ENCODE data around the gene TTC39C.
"Not testable (repeated sequence)": the region's sequence is repeated elsewhere in the genome, so short reads cannot be mapped to it uniquely, and the experiment has no call there.

TTC39C gene

DNA sequence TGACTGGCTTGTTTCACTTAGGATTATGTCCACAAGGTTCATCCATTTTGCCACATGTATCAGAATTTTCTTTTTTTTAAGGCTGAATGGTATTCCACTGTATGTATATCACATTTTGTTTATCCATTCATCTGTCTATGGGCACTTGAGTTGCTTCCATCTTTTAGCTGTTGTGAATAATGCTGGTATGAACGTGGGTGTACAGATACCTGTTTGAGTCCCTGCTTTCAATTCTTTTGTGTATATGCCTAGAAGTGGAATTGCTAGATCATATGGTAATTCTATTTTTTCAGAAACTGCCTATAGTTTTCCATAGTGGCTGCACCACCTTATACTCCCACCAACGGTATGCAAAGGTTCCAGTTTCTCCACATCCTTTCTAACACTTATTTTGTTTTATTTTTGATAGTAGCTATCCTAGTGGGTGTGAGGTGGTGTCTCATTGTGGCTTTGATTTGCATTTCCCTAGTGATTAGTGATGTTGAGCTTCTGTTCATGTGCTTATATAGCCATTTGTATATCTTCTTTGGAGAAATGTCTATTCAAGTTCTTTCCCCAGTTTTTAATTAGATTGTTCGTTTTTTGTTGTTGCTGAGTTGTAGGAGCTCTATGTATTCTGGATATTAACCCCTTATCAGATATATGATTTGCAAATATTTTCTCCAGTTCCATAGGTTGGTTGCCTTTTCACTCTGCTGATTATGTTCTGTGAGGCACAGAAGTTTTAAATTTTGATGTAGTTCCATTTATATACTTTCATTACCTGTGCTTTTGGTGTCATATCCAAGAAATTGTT, 40.7 kb downstream of the TTC39C start:
- Histone ChIP-seq H3K27ac (ENCODE audit: low read length) (no peak overlapping the region), H3K4me1 (ENCODE audit: control insufficient read depth, insufficient read depth, low read length) (no peaks in the 10 kb centered on the region), H3K4me3 (ENCODE audit: low read length) (no peak overlapping the region), H3K9me3 (ENCODE audit: control insufficient read depth, insufficient read depth, low read length) (no peaks in the 10 kb centered on the region), H3K27me3 (ENCODE audit: control insufficient read depth, insufficient read depth, low read length) (no peaks in the 10 kb centered on the region), H3K36me3 (ENCODE audit: control insufficient read depth, insufficient read depth, low read length) (no peaks in the 10 kb centered on the region)
- no CpG with 5 or more reads among the region's 3 CpGs for WGBS (ENCODE audit: insufficient coverage, insufficient read length)
- no peak for DNase-seq (ENCODE audit: low read depth, low spot score)

- H3K27ac ChIP-seq (ENCODE audit: low read length), result no peak overlapping the region
- no peak overlapping the region for H3K4me3 ChIP-seq (ENCODE audit: low read length)
- WGBS (ENCODE audit: insufficient coverage, insufficient read length), result no CpG with 5 or more reads among the region's 2 CpGs
- DNase-seq (ENCODE audit: low read depth, low spot score), result no peak
- no peaks in the 10 kb centered on the region for H3K4me1 ChIP-seq (ENCODE audit: control insufficient read depth, insufficient read depth, low read length)
- H3K36me3 ChIP-seq (ENCODE audit: control insufficient read depth, insufficient read depth, low read length), result no peaks in the 10 kb centered on the region
- no peaks in the 10 kb centered on the region for H3K9me3 ChIP-seq (ENCODE audit: control insufficient read depth, insufficient read depth, low read length)
- no peaks in the 10 kb centered on the region for H3K27me3 ChIP-seq (ENCODE audit: control insufficient read depth, insufficient read depth, low read length)
Measured at GRCh38 chr18:24055878-24056277, 41.3 kb downstream of the TTC39C start.

GRCh38 chr18:24056506-24056905, 42.0 kb downstream of the TTC39C start:
- H3K27me3 ChIP-seq (ENCODE audit: control insufficient read depth, insufficient read depth, low read length), result no peaks in the 10 kb centered on the region
- no peaks in the 10 kb centered on the region for H3K4me1 ChIP-seq (ENCODE audit: control insufficient read depth, insufficient read depth, low read length)
- H3K9me3 ChIP-seq (ENCODE audit: control insufficient read depth, insufficient read depth, low read length), result no peaks in the 10 kb centered on the region
- H3K36me3 ChIP-seq (ENCODE audit: control insufficient read depth, insufficient read depth, low read length), result no peaks in the 10 kb centered on the region
- H3K4me3 ChIP-seq (ENCODE audit: low read length), result no peak overlapping the region
- no peak for DNase-seq (ENCODE audit: low read depth, low spot score)
- WGBS (ENCODE audit: insufficient coverage, insufficient read length), result no CpG with 5 or more reads among the region's 2 CpGs
- no peak overlapping the region for H3K27ac ChIP-seq (ENCODE audit: low read length)

GRCh38 chr18:24057804-24058203, 43.2 kb downstream of the TTC39C start:
- DNase-seq (ENCODE audit: low read depth, low spot score), result no peak
- no peaks in the 10 kb centered on the region for H3K9me3 ChIP-seq (ENCODE audit: control insufficient read depth, insufficient read depth, low read length)
- H3K4me3 ChIP-seq (ENCODE audit: low read length), result no peak overlapping the region
- H3K36me3 ChIP-seq (ENCODE audit: control insufficient read depth, insufficient read depth, low read length), result no peaks in the 10 kb centered on the region
- no peak overlapping the region for H3K27ac ChIP-seq (ENCODE audit: low read length)
- H3K4me1 ChIP-seq (ENCODE audit: control insufficient read depth, insufficient read depth, low read length), result no peaks in the 10 kb centered on the region
- no CpG with 5 or more reads among the region's 1 CpG for WGBS (ENCODE audit: insufficient coverage, insufficient read length)
- no peaks in the 10 kb centered on the region for H3K27me3 ChIP-seq (ENCODE audit: control insufficient read depth, insufficient read depth, low read length)

DNA sequence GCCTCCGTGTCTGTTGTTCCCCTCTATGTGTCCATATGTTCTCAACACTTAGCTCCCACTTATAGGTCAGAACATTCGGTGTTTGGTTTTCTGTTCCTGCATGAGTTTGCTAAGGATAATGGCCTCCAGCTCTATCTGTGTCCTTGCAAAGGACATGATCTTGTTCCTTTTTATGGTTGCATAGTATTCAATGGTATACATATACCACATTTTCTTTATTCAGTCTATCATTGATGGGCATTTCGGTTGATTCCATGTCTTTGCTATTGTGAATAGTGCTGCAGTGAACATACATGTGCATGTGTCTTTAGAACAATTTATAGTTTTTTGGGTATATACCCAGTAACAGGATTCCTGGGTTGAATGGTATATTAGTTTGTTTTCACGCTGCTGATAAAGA, 44.8 kb downstream of the TTC39C start:
- H3K27me3 ChIP-seq (ENCODE audit: control insufficient read depth, insufficient read depth, low read length); H3K27ac ChIP-seq (ENCODE audit: low read length); H3K36me3 ChIP-seq (ENCODE audit: control insufficient read depth, insufficient read depth, low read length); DNase-seq (ENCODE audit: low read depth, low spot score); H3K9me3 ChIP-seq (ENCODE audit: control insufficient read depth, insufficient read depth, low read length); H3K4me3 ChIP-seq (ENCODE audit: low read length); H3K4me1 ChIP-seq (ENCODE audit: control insufficient read depth, insufficient read depth, low read length): not testable (repeated sequence)
- no CpG with 5 or more reads among the region's 4 CpGs for WGBS (ENCODE audit: insufficient coverage, insufficient read length)

DNA sequence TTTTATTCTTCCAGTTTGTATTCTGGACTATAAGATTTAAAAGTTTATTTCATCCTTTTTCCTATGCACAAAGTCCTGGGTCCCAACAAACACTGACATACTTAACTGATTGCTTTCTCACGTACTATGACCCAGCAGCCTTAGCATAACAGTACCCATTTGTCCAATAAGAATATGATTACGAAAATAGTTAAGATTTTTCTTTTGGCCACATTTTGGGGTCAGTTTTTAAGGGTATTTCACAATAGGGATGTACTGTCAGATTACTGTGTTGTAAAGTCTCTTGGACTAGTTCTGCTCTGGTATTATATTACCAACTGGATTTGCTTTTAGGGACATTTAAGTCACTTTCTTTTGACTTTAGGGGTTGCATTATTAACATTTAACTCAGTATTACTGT, 46.1 kb downstream of the TTC39C start:
- H3K4me1 ChIP-seq (ENCODE audit: control insufficient read depth, insufficient read depth, low read length), result no peaks in the 10 kb centered on the region
- no peaks in the 10 kb centered on the region; the same call in 1 of the 2 replicates for H3K36me3 ChIP-seq (ENCODE audit: control insufficient read depth, insufficient read depth, low read length)
- no CpG with 5 or more reads among the region's 2 CpGs for WGBS (ENCODE audit: insufficient coverage, insufficient read length)

DNA sequence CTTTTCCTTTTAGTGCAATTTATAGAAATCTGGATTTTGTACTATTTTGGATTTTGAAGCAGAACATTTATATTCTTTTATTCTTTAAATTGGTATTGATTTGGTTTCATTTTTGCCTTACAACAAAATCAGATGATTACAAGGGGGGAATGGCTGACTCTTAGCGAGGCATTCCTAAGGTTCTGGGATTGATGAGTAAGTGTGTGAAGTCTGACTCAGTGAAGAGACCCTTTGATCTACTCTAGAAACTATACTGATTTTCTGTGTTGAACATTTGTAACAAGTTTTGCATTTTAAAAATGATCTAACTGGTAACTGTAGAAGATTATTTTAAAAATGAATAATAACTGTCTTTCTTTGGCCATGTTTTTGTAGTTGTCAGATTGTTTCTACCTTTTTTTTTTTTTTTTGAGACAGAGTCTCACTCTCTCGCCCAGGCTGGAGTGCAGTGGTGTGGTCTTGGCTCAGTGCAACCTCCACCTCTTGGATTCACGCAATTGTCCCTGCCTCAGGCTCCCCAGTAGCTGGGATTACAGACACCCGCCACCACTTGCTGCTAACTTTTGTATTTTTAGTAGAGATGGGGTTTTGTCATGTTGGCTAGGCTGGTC, 48.7 kb downstream of the TTC39C start:
- H3K36me3 ChIP-seq (ENCODE audit: control insufficient read depth, insufficient read depth, low read length), result no peaks in the 10 kb centered on the region; the same call in 1 of the 2 replicates
- H3K9me3 ChIP-seq (ENCODE audit: control insufficient read depth, insufficient read depth, low read length), result no peaks in the 10 kb centered on the region
- WGBS (ENCODE audit: insufficient coverage, insufficient read length), result no CpG with 5 or more reads among the region's 4 CpGs
- no peak for DNase-seq (ENCODE audit: low read depth, low spot score)
- no peak overlapping the region for H3K4me3 ChIP-seq (ENCODE audit: low read length)
- H3K27ac ChIP-seq (ENCODE audit: low read length), result no peak overlapping the region
- H3K27me3 ChIP-seq (ENCODE audit: control insufficient read depth, insufficient read depth, low read length), result no peaks in the 10 kb centered on the region
- H3K4me1 ChIP-seq (ENCODE audit: control insufficient read depth, insufficient read depth, low read length), result no peaks in the 10 kb centered on the region

More for the DNA sequence above, 46.1 kb downstream of the TTC39C start:
- Histone ChIP-seq H3K27me3 (ENCODE audit: control insufficient read depth, insufficient read depth, low read length) (no peaks in the 10 kb centered on the region), H3K27ac (ENCODE audit: low read length) (no peak overlapping the region), H3K9me3 (ENCODE audit: control insufficient read depth, insufficient read depth, low read length) (no peaks in the 10 kb centered on the region), H3K4me3 (ENCODE audit: low read length) (no peak overlapping the region)
- DNase-seq (ENCODE audit: low read depth, low spot score), result no peak

- Histone ChIP-seq H3K27ac (ENCODE audit: low read length) (no peak overlapping the region), H3K4me1 (ENCODE audit: control insufficient read depth, insufficient read depth, low read length) (no peaks in the 10 kb centered on the region), H3K36me3 (ENCODE audit: control insufficient read depth, insufficient read depth, low read length) (no peaks in the 10 kb centered on the region; the same call in 1 of the 2 replicates), H3K9me3 (ENCODE audit: control insufficient read depth, insufficient read depth, low read length) (no peaks in the 10 kb centered on the region), H3K4me3 (ENCODE audit: low read length) (no peak overlapping the region), H3K27me3 (ENCODE audit: control insufficient read depth, insufficient read depth, low read length) (no peaks in the 10 kb centered on the region)
- WGBS (ENCODE audit: insufficient coverage, insufficient read length), result 100% methylated on average over 1 of the region's 8 CpGs
- DNase-seq (ENCODE audit: low read depth, low spot score), result no peak
Measured at GRCh38 chr18:24064391-24065100, 50.0 kb downstream of the TTC39C start.

DNA sequence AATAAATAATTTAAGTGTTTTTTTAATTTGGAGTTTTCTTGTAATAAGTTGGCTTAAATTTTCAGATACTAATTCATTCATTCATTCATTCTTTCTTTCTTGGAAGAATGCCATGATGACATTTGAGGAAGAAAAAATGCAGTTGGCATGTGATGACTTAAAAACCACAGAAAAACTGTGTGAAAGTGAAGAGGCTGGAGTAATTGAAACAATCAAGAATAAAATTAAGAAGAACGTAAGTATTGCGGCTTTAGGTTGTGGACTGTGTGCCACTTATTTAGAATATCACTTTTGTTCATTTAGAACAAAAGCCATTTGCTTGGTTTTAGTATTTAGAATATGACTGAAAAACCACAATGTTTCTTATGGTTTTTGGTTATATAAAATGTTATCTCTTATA, 51.4 kb downstream of the TTC39C start:
- DNase-seq (ENCODE audit: low read depth, low spot score), result no peak
- Histone ChIP-seq H3K4me1 (ENCODE audit: control insufficient read depth, insufficient read depth, low read length) (no peaks in the 10 kb centered on the region), H3K36me3 (ENCODE audit: control insufficient read depth, insufficient read depth, low read length) (no peaks in the 10 kb centered on the region; the same call in 1 of the 2 replicates), H3K27ac (ENCODE audit: low read length) (no peak overlapping the region), H3K27me3 (ENCODE audit: control insufficient read depth, insufficient read depth, low read length) (no peaks in the 10 kb centered on the region), H3K4me3 (ENCODE audit: low read length) (no peak overlapping the region), H3K9me3 (ENCODE audit: control insufficient read depth, insufficient read depth, low read length) (no peaks in the 10 kb centered on the region)
- WGBS (ENCODE audit: insufficient coverage, insufficient read length), result no CpG with 5 or more reads among the region's 2 CpGs

- Histone ChIP-seq H3K4me3 (ENCODE audit: low read length) (no peak overlapping the region), H3K27me3 (ENCODE audit: control insufficient read depth, insufficient read depth, low read length) (no peaks in the 10 kb centered on the region), H3K9me3 (ENCODE audit: control insufficient read depth, insufficient read depth, low read length) (no peaks in the 10 kb centered on the region), H3K36me3 (ENCODE audit: control insufficient read depth, insufficient read depth, low read length) (no peaks in the 10 kb centered on the region; the same call in 1 of the 2 replicates), H3K27ac (ENCODE audit: low read length) (no peak overlapping the region), H3K4me1 (ENCODE audit: control insufficient read depth, insufficient read depth, low read length) (no peaks in the 10 kb centered on the region)
- WGBS (ENCODE audit: insufficient coverage, insufficient read length), result no CpG with 5 or more reads among the region's 7 CpGs
- no peak for DNase-seq (ENCODE audit: low read depth, low spot score)
Measured at GRCh38 chr18:24068945-24069693, 54.6 kb downstream of the TTC39C start.
